Measurements from ENCODE around the gene PURA. TPM values are rescaled to one million over a fixed set of nuclear protein-coding genes. Genes with fewer than 3 reads are reported as not detected.

Gene PURA
- polyA plus RNA-seq, 1 donor from 2014 or later = 2.3 TPM

DNA sequence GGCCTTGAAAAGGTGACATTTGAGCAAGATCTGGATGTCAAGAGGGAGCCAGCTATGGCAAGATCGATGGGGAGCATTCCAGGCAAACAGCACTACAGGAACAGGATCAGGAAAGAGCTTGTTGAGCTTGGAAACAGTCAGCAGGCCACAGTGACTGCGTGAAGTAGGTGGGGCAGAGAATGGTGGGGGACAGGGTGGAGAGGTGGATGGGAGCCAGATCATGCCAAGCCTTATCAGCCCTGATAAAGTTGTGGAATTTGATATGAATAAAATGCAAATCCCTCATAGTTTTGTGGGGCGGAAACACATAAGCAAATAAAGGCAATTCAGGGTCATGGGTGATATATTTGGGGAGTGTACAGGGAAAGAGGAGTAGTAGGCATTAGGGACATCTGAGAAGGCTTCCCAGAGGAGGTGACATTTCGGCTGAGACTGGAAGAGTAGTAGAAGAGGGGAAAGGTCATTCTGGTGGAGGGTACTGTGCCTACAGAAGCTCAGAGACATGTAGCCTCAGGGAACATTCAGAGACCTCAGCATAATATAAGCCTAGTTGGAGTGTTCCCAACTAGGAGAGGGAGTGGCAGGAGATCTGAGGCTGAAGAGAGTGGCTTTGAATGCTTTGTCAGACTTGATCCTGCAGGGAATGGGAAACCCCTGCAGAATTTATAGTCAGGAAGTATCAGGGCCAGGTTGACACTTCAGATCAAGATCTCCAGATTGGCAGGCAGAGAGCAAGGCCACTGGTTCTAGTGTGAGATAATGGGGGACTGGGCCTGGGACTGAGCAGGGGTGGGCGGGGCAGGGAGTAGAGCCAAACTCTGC, 51.4 kb downstream of the PURA start:
- Histone ChIP-seq H3K79me2 (replicated peaks; ENCODE audit: insufficient read depth, low read length) (no peaks in the 10 kb centered on the region), H3F3A (ENCODE audit: insufficient read depth, low read length, poor library complexity, severe bottlenecking) (no peaks in the 10 kb centered on the region), H3K27ac (ENCODE audit: low read length) (no peak overlapping the region), H3K9me3 (ENCODE audit: low read length) (no peaks in the 10 kb centered on the region), H3K9ac (ENCODE audit: low read length) (no peak overlapping the region), H3K9me2 (ENCODE audit: insufficient read depth, low read length) (no peaks in the 10 kb centered on the region), H3K4me3 (ENCODE audit: low read length) (no peak overlapping the region), H3K4me2 (ENCODE audit: low read length) (no peak overlapping the region), H4K20me1 (ENCODE audit: insufficient read depth) (no peaks in the 10 kb centered on the region), H3K36me3 (ENCODE audit: insufficient read depth, low read length) (no peaks in the 10 kb centered on the region), H3K27me3 (ENCODE audit: insufficient read depth, low read depth, low read length) (no peaks in the 10 kb centered on the region), H2AFZ (ENCODE audit: low read depth, low read length) (no peak overlapping the region)
- TF ChIP-seq, protein P1, sequence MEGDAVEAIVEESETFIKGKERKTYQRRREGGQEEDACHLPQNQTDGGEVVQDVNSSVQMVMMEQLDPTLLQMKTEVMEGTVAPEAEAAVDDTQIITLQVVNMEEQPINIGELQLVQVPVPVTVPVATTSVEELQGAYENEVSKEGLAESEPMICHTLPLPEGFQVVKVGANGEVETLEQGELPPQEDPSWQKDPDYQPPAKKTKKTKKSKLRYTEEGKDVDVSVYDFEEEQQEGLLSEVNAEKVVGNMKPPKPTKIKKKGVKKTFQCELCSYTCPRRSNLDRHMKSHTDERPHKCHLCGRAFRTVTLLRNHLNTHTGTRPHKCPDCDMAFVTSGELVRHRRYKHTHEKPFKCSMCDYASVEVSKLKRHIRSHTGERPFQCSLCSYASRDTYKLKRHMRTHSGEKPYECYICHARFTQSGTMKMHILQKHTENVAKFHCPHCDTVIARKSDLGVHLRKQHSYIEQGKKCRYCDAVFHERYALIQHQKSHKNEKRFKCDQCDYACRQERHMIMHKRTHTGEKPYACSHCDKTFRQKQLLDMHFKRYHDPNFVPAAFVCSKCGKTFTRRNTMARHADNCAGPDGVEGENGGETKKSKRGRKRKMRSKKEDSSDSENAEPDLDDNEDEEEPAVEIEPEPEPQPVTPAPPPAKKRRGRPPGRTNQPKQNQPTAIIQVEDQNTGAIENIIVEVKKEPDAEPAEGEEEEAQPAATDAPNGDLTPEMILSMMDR (IDR thresholded peaks at IDR 0.05; ENCODE audit: poor library complexity, severe bottlenecking) = no peak
- TF ChIP-seq POLR2AphosphoS5 (IDR thresholded peaks at IDR 0.05) = no peak
- no peak for TF ChIP-seq TAF1 (IDR thresholded peaks at IDR 0.05; ENCODE audit: low read depth)
- TF ChIP-seq SMC3 (conservative IDR thresholded peaks at IDR 0.05; ENCODE audit: poor library complexity) = no peak
- no peak for TF ChIP-seq RAD21 (conservative IDR thresholded peaks at IDR 0.05)
- TF ChIP-seq MXI1 (conservative IDR thresholded peaks at IDR 0.05; ENCODE audit: poor library complexity, severe bottlenecking) = no peak
- TF ChIP-seq EP300 (conservative IDR thresholded peaks at IDR 0.05; ENCODE audit: poor library complexity, severe bottlenecking) = no peak
- TF ChIP-seq, protein P2, sequence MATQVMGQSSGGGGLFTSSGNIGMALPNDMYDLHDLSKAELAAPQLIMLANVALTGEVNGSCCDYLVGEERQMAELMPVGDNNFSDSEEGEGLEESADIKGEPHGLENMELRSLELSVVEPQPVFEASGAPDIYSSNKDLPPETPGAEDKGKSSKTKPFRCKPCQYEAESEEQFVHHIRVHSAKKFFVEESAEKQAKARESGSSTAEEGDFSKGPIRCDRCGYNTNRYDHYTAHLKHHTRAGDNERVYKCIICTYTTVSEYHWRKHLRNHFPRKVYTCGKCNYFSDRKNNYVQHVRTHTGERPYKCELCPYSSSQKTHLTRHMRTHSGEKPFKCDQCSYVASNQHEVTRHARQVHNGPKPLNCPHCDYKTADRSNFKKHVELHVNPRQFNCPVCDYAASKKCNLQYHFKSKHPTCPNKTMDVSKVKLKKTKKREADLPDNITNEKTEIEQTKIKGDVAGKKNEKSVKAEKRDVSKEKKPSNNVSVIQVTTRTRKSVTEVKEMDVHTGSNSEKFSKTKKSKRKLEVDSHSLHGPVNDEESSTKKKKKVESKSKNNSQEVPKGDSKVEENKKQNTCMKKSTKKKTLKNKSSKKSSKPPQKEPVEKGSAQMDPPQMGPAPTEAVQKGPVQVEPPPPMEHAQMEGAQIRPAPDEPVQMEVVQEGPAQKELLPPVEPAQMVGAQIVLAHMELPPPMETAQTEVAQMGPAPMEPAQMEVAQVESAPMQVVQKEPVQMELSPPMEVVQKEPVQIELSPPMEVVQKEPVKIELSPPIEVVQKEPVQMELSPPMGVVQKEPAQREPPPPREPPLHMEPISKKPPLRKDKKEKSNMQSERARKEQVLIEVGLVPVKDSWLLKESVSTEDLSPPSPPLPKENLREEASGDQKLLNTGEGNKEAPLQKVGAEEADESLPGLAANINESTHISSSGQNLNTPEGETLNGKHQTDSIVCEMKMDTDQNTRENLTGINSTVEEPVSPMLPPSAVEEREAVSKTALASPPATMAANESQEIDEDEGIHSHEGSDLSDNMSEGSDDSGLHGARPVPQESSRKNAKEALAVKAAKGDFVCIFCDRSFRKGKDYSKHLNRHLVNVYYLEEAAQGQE (IDR thresholded peaks at IDR 0.05; ENCODE audit: borderline replicate concordance) = no peak
- TF ChIP-seq EZH2 (IDR thresholded peaks at IDR 0.05; ENCODE audit: borderline replicate concordance, insufficient read depth, low read length, poor library complexity, severe bottlenecking) = no peak

DNA sequence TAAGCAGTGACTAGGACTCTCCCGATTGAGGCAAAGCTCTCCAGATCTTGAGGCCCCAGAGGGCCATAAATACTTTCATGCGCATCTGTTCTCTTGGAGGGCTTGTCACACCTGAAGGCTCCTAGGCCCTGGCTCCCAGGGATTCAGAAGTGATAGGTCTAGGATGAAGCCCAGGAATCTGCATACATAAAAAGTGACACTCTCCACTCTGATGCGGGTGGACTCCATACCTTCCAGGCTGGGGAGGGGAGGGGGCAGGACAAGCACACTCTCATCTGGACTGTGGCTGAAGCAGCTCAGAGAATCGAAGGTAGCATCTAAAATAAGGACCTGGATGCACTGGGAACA, 52.0 kb downstream of the PURA start:
- no peak overlapping the region for H3K27ac ChIP-seq (ENCODE audit: low read length)
- H4K20me1 ChIP-seq (ENCODE audit: insufficient read depth) = no peaks in the 10 kb centered on the region
- H3K36me3 ChIP-seq (ENCODE audit: insufficient read depth, low read length) = no peaks in the 10 kb centered on the region
- H3K9ac ChIP-seq (ENCODE audit: low read length) = no peak overlapping the region
- H3K9me3 ChIP-seq (ENCODE audit: low read length) = no peaks in the 10 kb centered on the region
- H3K9me2 ChIP-seq (ENCODE audit: insufficient read depth, low read length) = no peaks in the 10 kb centered on the region
- H3K27me3 ChIP-seq (ENCODE audit: insufficient read depth, low read depth, low read length) = no peaks in the 10 kb centered on the region
- no peak overlapping the region for H3K4me3 ChIP-seq (ENCODE audit: low read length)
- no peaks in the 10 kb centered on the region for H3K79me2 ChIP-seq (replicated peaks; ENCODE audit: insufficient read depth, low read length)
- no peak overlapping the region for H2AFZ ChIP-seq (ENCODE audit: low read depth, low read length)
- TF ChIP-seq EZH2 (IDR thresholded peaks at IDR 0.05; ENCODE audit: borderline replicate concordance, insufficient read depth, low read length, poor library complexity, severe bottlenecking) (no peak), MXI1 (conservative IDR thresholded peaks at IDR 0.05; ENCODE audit: poor library complexity, severe bottlenecking) (no peak), EP300 (conservative IDR thresholded peaks at IDR 0.05; ENCODE audit: poor library complexity, severe bottlenecking) (no peak), SMC3 (conservative IDR thresholded peaks at IDR 0.05; ENCODE audit: poor library complexity) (no peak), POLR2AphosphoS5 (IDR thresholded peaks at IDR 0.05) (no peak), TAF1 (IDR thresholded peaks at IDR 0.05; ENCODE audit: low read depth) (no peak), RAD21 (conservative IDR thresholded peaks at IDR 0.05) (no peak)
- TF ChIP-seq, protein P2 (IDR thresholded peaks at IDR 0.05; ENCODE audit: borderline replicate concordance) = no peak
- TF ChIP-seq, protein P1 (IDR thresholded peaks at IDR 0.05; ENCODE audit: poor library complexity, severe bottlenecking) = no peak
- H3K4me2 ChIP-seq (ENCODE audit: low read length) = no peak overlapping the region
- H3F3A ChIP-seq (ENCODE audit: insufficient read depth, low read length, poor library complexity, severe bottlenecking) = no peaks in the 10 kb centered on the region
